SU-DHL-6 (cell line): Measurements from ENCODE around the gene NME4.

Experiments used
- H2AFZ ChIP-seq: fragments of 200-600 bp; sonication (generic); 2 replicates; pipeline ENCODE4 v1.6.1; 2014; ENCODE audit warnings: low read depth, mild to moderate bottlenecking, moderate library complexity, mixed read lengths, antibody characterized with exemption, low read length; ENCODE audit not compliant: severe bottlenecking
- H3F3A ChIP-seq: fragments of 200-600 bp; shearing (Covaris generic); 2 replicates; pipeline ENCODE4 v1.6.0; 2016; ENCODE audit warnings: antibody characterized with exemption, mild to moderate bottlenecking; ENCODE audit not compliant: insufficient read depth
- H3K27ac ChIP-seq: fragments of 200-600 bp; sonication (generic); 2 replicates; pipeline ENCODE4 v1.5.1; 2016; ENCODE audit warnings: low read depth, mild to moderate bottlenecking, low read length, moderate library complexity, mixed read lengths
- H3K27me3 ChIP-seq: fragments of 200-600 bp; sonication (generic), shearing (Covaris generic); 2 replicates; pipeline ENCODE4 v1.6.0; 2014; ENCODE audit warnings: mild to moderate bottlenecking, low read length
- H3K36me3 ChIP-seq: fragments of 200-600 bp; sonication (generic); 2 replicates; pipeline ENCODE4 v1.6.1; 2014; ENCODE audit warnings: mild to moderate bottlenecking, low read length, mixed read lengths
- H3K4me2 ChIP-seq: fragments of 300-600, 200-600 bp; shearing (Covaris generic), sonication (generic); 2 replicates; pipeline ENCODE4 v1.6.0; 2014; ENCODE audit warnings: low read length, low read depth, mild to moderate bottlenecking; ENCODE audit not compliant: poor library complexity, severe bottlenecking
- H3K4me3 ChIP-seq: fragments of 200-600 bp; sonication (generic); 2 replicates; pipeline ENCODE4 v1.5.1; 2014; ENCODE audit warnings: antibody characterized with exemption, low read length, mild to moderate bottlenecking, mixed read lengths; ENCODE audit not compliant: insufficient read depth, poor library complexity, severe bottlenecking
- H3K79me2 ChIP-seq: fragments of 200-600 bp; sonication (generic); 2 replicates; pipeline ENCODE4 v1.6.1; 2014; ENCODE audit warnings: mild to moderate bottlenecking, low read length, moderate library complexity; ENCODE audit not compliant: insufficient read depth
- H3K9ac ChIP-seq: fragments of 200-600 bp; sonication (generic); 2 replicates; pipeline ENCODE4 v1.7.0; 2014; ENCODE audit warnings: mild to moderate bottlenecking, low read length
- H3K9me2 ChIP-seq: fragments of 200-600 bp; sonication (generic); replicated peaks from 2 replicates; pipeline ENCODE4 v1.6.1; 2014; ENCODE audit warnings: low read length; ENCODE audit not compliant: insufficient read depth
- H3K9me3 ChIP-seq: fragments of 200-600 bp; sonication (generic); 2 replicates; pipeline ENCODE4 v1.6.1; 2014; ENCODE audit warnings: low read length, mixed read lengths; ENCODE audit not compliant: insufficient read depth
- H4K20me1 ChIP-seq: fragments of 200-600 bp; sonication (generic); 2 replicates; pipeline ENCODE4 v1.6.1; 2014; ENCODE audit warnings: low read depth, mild to moderate bottlenecking, antibody characterized with exemption, low read length, moderate library complexity, mixed read lengths
- EZH2phosphoT487 ChIP-seq: fragments of 200-600 bp; sonication (generic), shearing (Covaris generic); conservative IDR thresholded peaks from 2 replicates; pipeline ENCODE4 v1.6.1; 2018; ENCODE audit warnings: mild to moderate bottlenecking, antibody characterized with exemption, low read length, moderate library complexity, mixed read lengths
- TF ChIP-seq, protein P1 (sequence below): fragments of 200-600 bp; sonication (generic); IDR thresholded peaks from one replicate; pipeline ENCODE4 v1.5.1; 2017; ENCODE audit warnings: antibody characterized with exemption, mild to moderate bottlenecking, low read length, moderate library complexity; ENCODE audit not compliant: insufficient read depth, poor library complexity, severe bottlenecking

NME4 gene

DNA sequence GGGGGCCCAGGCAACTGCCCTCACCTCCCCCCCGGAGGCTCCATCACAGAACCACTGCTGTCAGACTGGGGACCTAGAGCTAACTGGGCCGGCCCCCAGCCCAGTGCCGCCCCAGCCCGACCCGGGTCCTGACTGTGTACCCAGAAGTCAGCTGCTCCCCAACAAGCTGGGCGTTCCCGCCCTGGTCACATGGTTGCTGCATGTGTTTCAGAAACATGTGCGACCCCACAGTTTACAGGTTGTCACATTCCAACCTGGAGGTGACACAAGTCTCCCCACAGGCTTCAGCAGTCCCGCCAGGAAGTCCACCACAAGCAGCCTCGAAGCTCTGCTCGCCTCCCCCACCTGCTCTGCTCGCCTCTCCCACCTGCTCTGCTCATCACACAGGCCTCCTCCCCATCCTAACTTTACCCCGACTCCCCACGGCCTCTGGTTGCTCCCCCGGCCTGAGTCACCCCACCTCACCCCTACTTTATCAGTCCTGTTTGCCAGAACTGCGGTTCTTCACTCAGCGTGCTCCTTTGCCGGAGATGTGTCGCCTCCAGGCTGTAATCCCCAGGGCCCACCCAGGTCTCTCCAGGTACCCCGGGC is 27.6 kb upstream of the NME4 start:
- Histone ChIP-seq H3K27ac (no peak overlapping the region), H3K4me2 (no peak overlapping the region), H3K9me3 (no peaks in the 10 kb centered on the region), H3K4me3 (no peak overlapping the region), H3K9ac (no peak overlapping the region), H3F3A (0 out of 2 replicates have a peak, but pooled peaks cover 4% of the 10 kb centered on the region), H2AFZ (no peak overlapping the region), H3K79me2 (no peaks in the 10 kb centered on the region), H3K36me3 (no peaks in the 10 kb centered on the region), H3K27me3 (no peaks in the 10 kb centered on the region), H3K9me2 (no peaks in the 10 kb centered on the region), H4K20me1 (no peaks in the 10 kb centered on the region)
- TF ChIP-seq, protein P1, sequence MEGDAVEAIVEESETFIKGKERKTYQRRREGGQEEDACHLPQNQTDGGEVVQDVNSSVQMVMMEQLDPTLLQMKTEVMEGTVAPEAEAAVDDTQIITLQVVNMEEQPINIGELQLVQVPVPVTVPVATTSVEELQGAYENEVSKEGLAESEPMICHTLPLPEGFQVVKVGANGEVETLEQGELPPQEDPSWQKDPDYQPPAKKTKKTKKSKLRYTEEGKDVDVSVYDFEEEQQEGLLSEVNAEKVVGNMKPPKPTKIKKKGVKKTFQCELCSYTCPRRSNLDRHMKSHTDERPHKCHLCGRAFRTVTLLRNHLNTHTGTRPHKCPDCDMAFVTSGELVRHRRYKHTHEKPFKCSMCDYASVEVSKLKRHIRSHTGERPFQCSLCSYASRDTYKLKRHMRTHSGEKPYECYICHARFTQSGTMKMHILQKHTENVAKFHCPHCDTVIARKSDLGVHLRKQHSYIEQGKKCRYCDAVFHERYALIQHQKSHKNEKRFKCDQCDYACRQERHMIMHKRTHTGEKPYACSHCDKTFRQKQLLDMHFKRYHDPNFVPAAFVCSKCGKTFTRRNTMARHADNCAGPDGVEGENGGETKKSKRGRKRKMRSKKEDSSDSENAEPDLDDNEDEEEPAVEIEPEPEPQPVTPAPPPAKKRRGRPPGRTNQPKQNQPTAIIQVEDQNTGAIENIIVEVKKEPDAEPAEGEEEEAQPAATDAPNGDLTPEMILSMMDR: no peak
- TF ChIP-seq EZH2phosphoT487: no peak

DNA sequence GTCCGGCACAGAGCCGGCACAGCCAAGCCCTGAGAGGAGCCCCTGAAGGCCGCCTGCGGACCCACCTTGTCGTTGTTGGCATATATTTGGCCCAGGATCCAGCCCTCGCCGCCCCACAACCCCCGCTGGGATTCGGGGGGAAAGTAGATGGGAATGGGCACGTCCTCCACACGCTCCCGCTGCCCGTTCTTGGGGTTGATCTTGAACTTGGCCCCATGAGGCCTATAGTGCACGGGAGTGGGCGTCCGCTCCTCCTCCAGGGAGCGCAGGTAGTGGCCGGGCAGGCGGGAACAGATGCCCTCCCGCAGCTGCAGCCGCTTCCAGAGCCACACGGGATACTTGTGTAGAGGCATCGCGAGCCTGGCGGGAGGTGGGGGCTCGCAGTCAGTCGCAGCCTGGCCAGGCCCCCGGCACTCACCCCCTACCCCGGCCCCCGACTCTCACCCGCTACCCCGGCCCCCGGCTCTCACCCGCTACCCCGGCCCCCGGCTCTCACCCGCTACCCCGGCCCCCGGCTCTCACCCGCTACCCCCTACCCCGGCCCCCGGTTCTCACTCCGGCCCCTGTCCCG is 27.0 kb upstream of the NME4 start:
- H3K27ac ChIP-seq: no peak overlapping the region
- H4K20me1 ChIP-seq: no peaks in the 10 kb centered on the region
- H2AFZ ChIP-seq: no peak overlapping the region
- H3K27me3 ChIP-seq: no peaks in the 10 kb centered on the region
- no peaks in the 10 kb centered on the region for H3K9me2 ChIP-seq
- H3K36me3 ChIP-seq: no peaks in the 10 kb centered on the region
- H3F3A ChIP-seq: 0 out of 2 replicates have a peak, but pooled peaks cover 4% of the 10 kb centered on the region
- H3K9me3 ChIP-seq: no peaks in the 10 kb centered on the region
- peak overlapping the region; percentile 36 for H3K4me3 ChIP-seq
- no peak overlapping the region for H3K4me2 ChIP-seq
- TF ChIP-seq EZH2phosphoT487: no peak
- TF ChIP-seq, protein P1: no peak
- no peaks in the 10 kb centered on the region for H3K79me2 ChIP-seq
- H3K9ac ChIP-seq: peak overlapping the region; percentile 61; the same call in 1 of the 2 replicates

DNA sequence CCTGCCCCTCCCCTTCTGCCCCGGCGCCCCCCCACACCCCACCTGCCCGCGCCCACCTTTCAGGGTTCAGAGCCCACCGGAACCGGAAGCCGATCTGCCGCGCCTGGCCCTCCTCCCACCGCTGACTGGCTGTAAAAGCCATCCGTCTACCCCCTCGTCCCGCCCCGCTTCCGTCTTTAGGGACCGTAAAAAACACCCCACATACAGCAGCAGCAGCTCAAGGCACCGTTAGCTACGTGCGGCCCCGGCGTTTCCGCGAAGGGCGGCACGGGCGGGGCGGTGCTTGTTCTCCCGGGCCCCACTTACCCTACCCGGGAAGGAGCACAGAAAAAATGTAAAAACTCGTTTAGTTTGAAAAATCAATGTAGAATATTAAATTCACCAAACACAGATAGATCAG is 26.6 kb upstream of the NME4 start, which contains the start of gene MRPL28:
MRPL28 (minus strand) TSS at position 96 of the 400 bp plus-strand sequence. CDS start 320 bp downstream, outside the sequence.
- Histone ChIP-seq H3K4me3 (peak within 1 kb of the TSS; percentile 36), H3K79me2 (no peaks in the 10 kb centered on the region), H3K27ac (peak within 1 kb of the TSS; percentile 63), H3F3A (0 out of 2 replicates have a peak, but pooled peaks cover 4% of the 10 kb centered on the region), H3K9ac (peak within 1 kb of the TSS; percentile 61), H4K20me1 (no peaks in the 10 kb centered on the region), H3K27me3 (no peaks in the 10 kb centered on the region), H2AFZ (peak within 1 kb of the TSS; percentile 81), H3K4me2 (peak within 1 kb of the TSS; percentile 71), H3K36me3 (no peaks in the 10 kb centered on the region), H3K9me3 (no peaks in the 10 kb centered on the region), H3K9me2 (no peaks in the 10 kb centered on the region)
- TF ChIP-seq, protein P1: no peak
- no peak for TF ChIP-seq EZH2phosphoT487
